Stimulated activated CD8-positive, alpha-beta memory T cell treated with anti-CD3 and anti-CD28 coated beads, Interleukin-4, amount 100 ng/mL, for 1 hour (primary cell): ENCODE results near the gene HES5.

Experiments used
- DNase-seq, 2 donors: peaks; one replicate each; pipeline ENCODE4 v3.0.0-alpha.2; 2020; ENCODE audit warnings: low read depth in 2 of 2, low spot score in 1 of 2

The HES5 gene

DNA sequence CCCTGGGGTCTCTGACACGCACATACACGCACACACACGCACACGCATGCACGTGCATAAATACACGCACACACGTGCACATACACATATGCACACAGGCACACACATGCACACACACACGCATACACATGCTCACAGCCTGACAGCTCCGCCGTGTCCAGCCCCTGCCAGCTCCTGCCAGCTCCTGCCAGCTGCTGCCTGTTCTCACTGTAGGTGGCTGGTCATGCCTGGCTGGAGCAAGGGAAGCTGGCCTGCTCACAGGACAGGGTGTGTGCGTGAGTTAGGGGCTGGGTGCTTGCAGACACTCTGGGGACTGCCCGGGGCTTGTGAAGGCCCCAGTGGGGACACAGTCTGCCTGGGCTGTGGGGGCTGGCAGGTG, 49.1 kb downstream of the HES5 start:
- no peak for DNase-seq

DNA sequence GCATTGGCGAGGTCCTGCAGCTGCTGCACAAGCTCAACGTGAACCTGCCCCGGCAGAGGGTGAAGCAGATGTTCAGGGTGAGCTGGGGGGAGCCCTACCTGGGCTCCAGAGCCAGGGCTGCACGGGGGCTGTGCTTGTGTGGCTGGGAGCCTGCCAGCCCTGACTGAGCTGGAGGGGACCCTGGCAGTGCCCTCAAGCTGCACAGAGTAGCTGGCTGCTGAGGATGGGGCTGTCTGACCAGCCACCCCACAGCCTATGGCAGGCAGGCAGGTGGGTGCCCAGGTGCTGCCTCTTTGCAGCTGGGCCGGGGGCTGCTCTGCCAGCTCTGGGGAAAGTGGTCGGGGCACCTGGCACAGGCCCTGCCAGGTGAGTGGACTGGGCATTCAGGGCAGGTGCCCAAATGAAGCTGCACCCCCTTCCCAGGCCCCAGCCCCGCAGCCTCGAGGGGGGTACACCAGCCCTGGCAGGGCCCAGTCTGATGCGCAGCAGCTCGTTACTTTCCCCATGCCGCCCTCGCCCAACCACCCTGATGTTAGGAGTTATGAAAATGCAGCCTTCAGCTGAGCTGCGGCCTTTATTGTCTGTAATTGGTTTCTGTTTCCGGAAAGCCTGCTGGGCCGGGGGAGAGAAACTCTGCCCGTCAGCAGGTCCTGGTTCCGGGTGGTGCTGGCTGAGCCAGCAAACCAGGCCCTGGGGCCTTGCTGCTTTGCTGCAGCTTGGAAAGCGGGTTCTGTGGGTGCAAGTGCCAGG, 49.7 kb downstream of the HES5 start:
- DNase-seq = no peak

DNA sequence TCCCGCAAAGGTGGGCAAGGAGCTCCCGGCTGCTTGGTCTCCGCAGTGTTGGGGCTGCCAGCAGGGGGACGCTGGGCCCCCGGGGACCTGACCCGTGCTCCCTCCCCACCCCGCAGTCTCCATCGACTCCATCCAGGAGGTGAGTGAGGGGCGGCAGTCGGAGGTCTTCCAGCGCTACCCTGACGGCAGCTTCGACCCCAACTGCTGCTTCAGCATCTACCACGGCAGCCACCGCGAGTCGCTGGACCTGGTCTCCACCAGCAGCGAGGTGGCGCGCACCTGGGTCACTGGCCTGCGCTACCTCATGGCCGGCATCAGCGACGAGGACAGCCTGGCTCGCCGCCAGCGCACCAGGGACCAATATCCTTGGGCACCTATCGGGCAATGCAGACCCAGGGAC, 50.4 kb downstream of the HES5 start:
- no peak for DNase-seq

DNA sequence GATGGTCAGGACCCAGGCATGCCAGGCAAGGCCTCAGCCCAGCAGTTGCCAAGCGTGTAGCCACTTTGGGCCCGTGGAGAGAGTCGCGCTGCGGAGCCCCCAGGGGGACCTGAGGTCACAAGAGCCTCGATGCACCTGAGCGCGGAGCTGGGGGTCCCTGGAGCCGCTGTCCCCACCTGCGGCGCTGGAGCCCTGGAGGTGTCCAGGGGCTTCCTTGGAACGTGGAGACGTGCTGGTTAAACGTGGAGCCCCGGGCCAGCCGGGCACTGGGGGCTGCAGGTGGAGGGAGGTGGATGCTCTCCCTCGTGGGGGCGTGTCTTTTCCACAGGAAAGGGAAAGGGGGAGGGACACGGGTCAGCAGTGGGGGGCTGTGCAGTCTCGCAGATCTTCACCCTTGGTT, 50.9 kb downstream of the HES5 start:
- DNase-seq = no peak
